Measurements from ENCODE around the gene KRT7. TPM values are rescaled to one million over a fixed set of nuclear protein-coding genes. Genes with fewer than 3 reads are reported as not detected.

The KRT7 gene
- total RNA-seq, 1 donor: 27.9 TPM

GRCh38 chr12:52221070-52221781 lies 11.8 kb upstream of the KRT7 start:
- H3K4me2 ChIP-seq (ENCODE audit: insufficient read depth, low read length): no peak overlapping the region
- no peaks in the 10 kb centered on the region for H3K79me2 ChIP-seq (ENCODE audit: insufficient read depth, low read length)
- no peaks in the 10 kb centered on the region for H4K20me1 ChIP-seq (ENCODE audit: insufficient read depth, low read length)
- no peak for TF ChIP-seq CTCF (IDR thresholded peaks at IDR 0.05; ENCODE audit: extremely low read depth, low read depth, low read length)
- peaks cover 4% of the 10 kb centered on the region for H3K9me3 ChIP-seq (ENCODE audit: low read depth, low read length)
- H3K27me3 ChIP-seq (ENCODE audit: insufficient read depth, low read length): no peaks in the 10 kb centered on the region
- peaks cover 12% of the 10 kb centered on the region for H3K4me1 ChIP-seq (ENCODE audit: insufficient read depth, low read length)
- no peaks in the 10 kb centered on the region for H3K36me3 ChIP-seq (ENCODE audit: insufficient read depth, low read length)
- DNase-seq (ENCODE audit: insufficient read length, low spot score, missing footprints): no peak
- H3K27ac ChIP-seq (ENCODE audit: low read depth, low read length): no peak overlapping the region
- H2AFZ ChIP-seq (ENCODE audit: low read length): no peak overlapping the region
- no peak overlapping the region for H3K4me3 ChIP-seq (ENCODE audit: insufficient read depth, low read length)

- H3K9me3 ChIP-seq (ENCODE audit: low read depth, low read length): peaks cover 4% of the 10 kb centered on the region
- no peak overlapping the region for H2AFZ ChIP-seq (ENCODE audit: low read length)
- DNase-seq (ENCODE audit: insufficient read length, low spot score, missing footprints): peak; percentile 78
- peak overlapping the region; percentile 0 for H3K4me2 ChIP-seq (ENCODE audit: insufficient read depth, low read length)
- H3K27me3 ChIP-seq (ENCODE audit: insufficient read depth, low read length): no peaks in the 10 kb centered on the region
- H3K4me3 ChIP-seq (ENCODE audit: insufficient read depth, low read length): no peak overlapping the region
- no peaks in the 10 kb centered on the region for H3K79me2 ChIP-seq (ENCODE audit: insufficient read depth, low read length)
- H4K20me1 ChIP-seq (ENCODE audit: insufficient read depth, low read length): no peaks in the 10 kb centered on the region
- peak overlapping the region; percentile 59 for H3K27ac ChIP-seq (ENCODE audit: low read depth, low read length)
- TF ChIP-seq CTCF (IDR thresholded peaks at IDR 0.05; ENCODE audit: extremely low read depth, low read depth, low read length): peak; percentile 84
- no peaks in the 10 kb centered on the region for H3K36me3 ChIP-seq (ENCODE audit: insufficient read depth, low read length)
- H3K4me1 ChIP-seq (ENCODE audit: insufficient read depth, low read length): peaks cover 15% of the 10 kb centered on the region
These were observed 11.1 kb upstream of the KRT7 start for GRCh38 chr12:52221912-52222457.

GRCh38 chr12:52222692-52223091 lies 10.4 kb upstream of the KRT7 start:
- Histone ChIP-seq H3K36me3 (ENCODE audit: insufficient read depth, low read length) (no peaks in the 10 kb centered on the region), H3K27me3 (ENCODE audit: insufficient read depth, low read length) (no peaks in the 10 kb centered on the region), H3K9me3 (ENCODE audit: low read depth, low read length) (peaks cover 4% of the 10 kb centered on the region), H4K20me1 (ENCODE audit: insufficient read depth, low read length) (no peaks in the 10 kb centered on the region), H3K27ac (ENCODE audit: low read depth, low read length) (peak overlapping the region; percentile 59), H3K4me3 (ENCODE audit: insufficient read depth, low read length) (no peak overlapping the region), H3K79me2 (ENCODE audit: insufficient read depth, low read length) (no peaks in the 10 kb centered on the region), H3K4me1 (ENCODE audit: insufficient read depth, low read length) (peaks cover 15% of the 10 kb centered on the region), H3K4me2 (ENCODE audit: insufficient read depth, low read length) (no peak overlapping the region), H2AFZ (ENCODE audit: low read length) (no peak overlapping the region)
- no peak for TF ChIP-seq CTCF (IDR thresholded peaks at IDR 0.05; ENCODE audit: extremely low read depth, low read depth, low read length)
- DNase-seq (ENCODE audit: insufficient read length, low spot score, missing footprints): no peak

GRCh38 chr12:52223406-52224039 lies 9.5 kb upstream of the KRT7 start:
- no peak for TF ChIP-seq CTCF (IDR thresholded peaks at IDR 0.05; ENCODE audit: extremely low read depth, low read depth, low read length)
- Histone ChIP-seq H4K20me1 (ENCODE audit: insufficient read depth, low read length) (no peaks in the 10 kb centered on the region), H3K27ac (ENCODE audit: low read depth, low read length) (peak overlapping the region; percentile 59), H3K4me2 (ENCODE audit: insufficient read depth, low read length) (no peak overlapping the region), H3K4me3 (ENCODE audit: insufficient read depth, low read length) (no peak overlapping the region), H3K27me3 (ENCODE audit: insufficient read depth, low read length) (no peaks in the 10 kb centered on the region), H3K79me2 (ENCODE audit: insufficient read depth, low read length) (no peaks in the 10 kb centered on the region), H3K4me1 (ENCODE audit: insufficient read depth, low read length) (peaks cover 19% of the 10 kb centered on the region), H3K36me3 (ENCODE audit: insufficient read depth, low read length) (no peaks in the 10 kb centered on the region), H2AFZ (ENCODE audit: low read length) (peak overlapping the region; percentile 48), H3K9me3 (ENCODE audit: low read depth, low read length) (peaks cover 4% of the 10 kb centered on the region)
- DNase-seq (ENCODE audit: insufficient read length, low spot score, missing footprints): peak; percentile 43
